GM18861 (cell line): ENCODE data around the gene SPIRE2.
"Not testable (repeated sequence)": the region's sequence is repeated elsewhere in the genome, so short reads cannot be mapped to it uniquely, and the experiment has no call there.

Source experiments
- ATAC-seq: cut with Tn5 transposase; IDR thresholded peaks from one replicate; pipeline ENCODE4 v1.9.1; 2021; ENCODE audit not compliant: unreplicated experiment

SPIRE2 gene

GRCh38 chr16:89912143-89912542 lies 83.9 kb downstream of the SPIRE2 start:
- ATAC-seq = no peak

GRCh38 chr16:89912627-89913026 lies 84.4 kb downstream of the SPIRE2 start:
- ATAC-seq = no peak

- no peak for ATAC-seq
These were observed 85.4 kb downstream of the SPIRE2 start for GRCh38 chr16:89913408-89914387.

GRCh38 chr16:89914642-89915285 lies 86.5 kb downstream of the SPIRE2 start:
- not testable (repeated sequence) for ATAC-seq

GRCh38 chr16:89915303-89916232 lies 87.3 kb downstream of the SPIRE2 start:
- ATAC-seq = no peak

- peak; percentile 90 for ATAC-seq
These were observed 89.6 kb downstream of the SPIRE2 start for GRCh38 chr16:89917773-89918452.

GRCh38 chr16:89918453-89919347 lies 90.4 kb downstream of the SPIRE2 start, which contains the start of gene MC1R:
Gene MC1R, plus strand, starts transcription at chr16:89918862. Its CDS starts 397 bp downstream, at chr16:89919259.
- ATAC-seq = no peak

- no peak for ATAC-seq
These were observed 91.5 kb downstream of the SPIRE2 start for GRCh38 chr16:89919535-89920406.

GRCh38 chr16:89920723-89921122 lies 92.4 kb downstream of the SPIRE2 start:
- no peak for ATAC-seq
